Activated T-helper 1 cell treated with Interleukin-2 at 50 U/mL for 16 hours (primary cell): Measurements from ENCODE around the gene FBXO31.
A peak's percentile ranks its signal among the peaks of the same experiment; 100 is the strongest.

Experiments
- DNase-seq: peaks from one replicate; pipeline ENCODE4 v3.0.0-alpha.2; 2020; ENCODE audit warnings: low read depth

FBXO31 gene

GRCh38 chr16:87383505-87384161, at the start of gene FBXO31:
Gene FBXO31 (minus strand): TSS chr16:87383776. CDS start chr16:87383744, 32 bp downstream.
- DNase-seq = peak; percentile 86

GRCh38 chr16:87432330-87432915, 48.8 kb upstream of the FBXO31 start:
- no peak for DNase-seq

GRCh38 chr16:87431926-87432325, 48.4 kb upstream of the FBXO31 start:
- DNase-seq = no peak

- no peak for DNase-seq
These were observed 43.0 kb upstream of the FBXO31 start for GRCh38 chr16:87426423-87427215.

GRCh38 chr16:87425941-87426340, 42.4 kb upstream of the FBXO31 start:
- DNase-seq = no peak

- DNase-seq = no peak
These were observed 40.7 kb upstream of the FBXO31 start for GRCh38 chr16:87424266-87424665.

- DNase-seq = no peak
These were observed 39.9 kb upstream of the FBXO31 start for GRCh38 chr16:87423429-87423828.

GRCh38 chr16:87422106-87422505, 38.5 kb upstream of the FBXO31 start:
- no peak for DNase-seq

- no peak for DNase-seq
These were observed 37.7 kb upstream of the FBXO31 start for GRCh38 chr16:87421003-87421912.

- no peak for DNase-seq
These were observed 36.7 kb upstream of the FBXO31 start for GRCh38 chr16:87420026-87421002.

GRCh38 chr16:87418644-87419043, 35.1 kb upstream of the FBXO31 start:
- DNase-seq = no peak

- no peak for DNase-seq
These were observed 34.6 kb upstream of the FBXO31 start for GRCh38 chr16:87418216-87418615.

- DNase-seq = no peak
These were observed 33.9 kb upstream of the FBXO31 start for GRCh38 chr16:87417528-87417910.

GRCh38 chr16:87416826-87417527, 33.4 kb upstream of the FBXO31 start:
- no peak for DNase-seq

GRCh38 chr16:87415441-87415840, 31.9 kb upstream of the FBXO31 start:
- no peak for DNase-seq

- no peak for DNase-seq
These were observed 30.7 kb upstream of the FBXO31 start for GRCh38 chr16:87414251-87414680.

GRCh38 chr16:87412996-87413421, 29.4 kb upstream of the FBXO31 start:
- DNase-seq = no peak

GRCh38 chr16:87412371-87412995, 28.9 kb upstream of the FBXO31 start:
- no peak for DNase-seq

- no peak for DNase-seq
These were observed 28.0 kb upstream of the FBXO31 start for GRCh38 chr16:87411375-87412271.
